ENCODE data around the gene CDK9. TPM values are rescaled to one million over a fixed set of nuclear protein-coding genes. Genes with fewer than 3 reads are reported as not detected.

Gene CDK9
- total and polyA plus RNA-seq, 2 experiments from 2014 or later = 58.5 to 84.3 TPM

DNA sequence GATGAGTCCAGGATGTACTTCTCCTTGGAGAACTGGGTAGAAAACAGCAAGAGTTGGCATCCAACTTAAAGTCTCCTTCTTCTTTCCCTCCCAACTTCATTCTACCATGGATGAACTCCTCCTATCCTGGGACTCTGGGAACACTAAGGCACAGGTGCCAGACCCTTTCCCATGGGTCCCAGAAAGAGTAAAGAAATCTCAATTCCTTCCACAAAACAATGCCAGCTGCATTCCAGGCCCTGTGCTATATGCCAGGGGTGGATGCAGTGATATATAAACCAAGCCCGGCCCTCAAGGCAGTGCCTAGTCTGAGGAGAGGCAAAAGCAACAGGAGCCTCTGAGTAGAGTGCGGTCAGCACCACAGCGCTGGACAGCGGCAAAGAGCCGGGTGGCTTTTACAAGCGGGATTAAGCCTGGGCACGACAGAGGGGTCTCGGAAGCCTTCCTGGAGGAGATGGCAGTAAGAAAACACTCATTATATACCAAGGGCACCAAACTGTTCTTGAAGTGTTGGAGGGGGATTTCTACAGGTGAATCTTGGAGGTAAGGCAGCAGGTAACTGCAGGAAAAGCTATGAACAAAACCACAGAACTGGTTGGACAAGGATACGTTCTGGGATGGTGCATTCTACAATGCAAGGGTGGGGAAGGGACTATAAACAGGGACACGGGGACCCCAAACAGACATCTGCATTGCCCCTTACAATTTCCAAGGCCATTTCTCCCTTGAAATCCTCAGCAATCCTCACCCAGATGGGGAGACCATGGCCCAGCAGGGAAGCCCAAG lies 34.4 kb upstream of the CDK9 start:
- Histone ChIP-seq H3F3A (replicated peaks; ENCODE audit: low read depth) (no peaks in the 10 kb centered on the region), H4K20me1 (replicated peaks; ENCODE audit: insufficient read depth) (peaks cover 21% of the 10 kb centered on the region), H3K36me3 (ENCODE audit: insufficient read depth) (no peaks in the 10 kb centered on the region), H3K4me2 (no peak overlapping the region), H3K4me1 (ENCODE audit: insufficient read depth) (peaks cover 5% of the 10 kb centered on the region; the same call in 1 of the 2 replicates), H3K4me3 (no peak overlapping the region), H3K79me2 (replicated peaks; ENCODE audit: insufficient read depth) (no peaks in the 10 kb centered on the region), H3K27me3 (ENCODE audit: insufficient read depth) (peaks cover 11% of the 10 kb centered on the region), H2AFZ (no peak overlapping the region), H3K27ac (ENCODE audit: low read depth) (no peak overlapping the region), H3K9me2 (ENCODE audit: insufficient read depth) (no peaks in the 10 kb centered on the region)
- peak; percentile 5; the same call in 2 of the 3 replicates for ATAC-seq
- H3K27ac Mint-ChIP-seq = no peak overlapping the region
- no peaks in the 10 kb centered on the region; the same call in 2 of the 3 replicates for H3K4me1 Mint-ChIP-seq
- peaks cover 16% of the 10 kb centered on the region for H3K27me3 Mint-ChIP-seq (ENCODE audit: insufficient read depth, low read depth, poor library complexity)
- no peaks in the 10 kb centered on the region for H3K9me3 Mint-ChIP-seq
- TF ChIP-seq EZH2 (IDR thresholded peaks at IDR 0.05; ENCODE audit: low read depth, unreplicated experiment) (no peak), ZNF331 (CRISPR knock-in tag; IDR thresholded peaks at IDR 0.05; ENCODE audit: low read depth) (no peak)
- TF ChIP-seq, protein P1, sequence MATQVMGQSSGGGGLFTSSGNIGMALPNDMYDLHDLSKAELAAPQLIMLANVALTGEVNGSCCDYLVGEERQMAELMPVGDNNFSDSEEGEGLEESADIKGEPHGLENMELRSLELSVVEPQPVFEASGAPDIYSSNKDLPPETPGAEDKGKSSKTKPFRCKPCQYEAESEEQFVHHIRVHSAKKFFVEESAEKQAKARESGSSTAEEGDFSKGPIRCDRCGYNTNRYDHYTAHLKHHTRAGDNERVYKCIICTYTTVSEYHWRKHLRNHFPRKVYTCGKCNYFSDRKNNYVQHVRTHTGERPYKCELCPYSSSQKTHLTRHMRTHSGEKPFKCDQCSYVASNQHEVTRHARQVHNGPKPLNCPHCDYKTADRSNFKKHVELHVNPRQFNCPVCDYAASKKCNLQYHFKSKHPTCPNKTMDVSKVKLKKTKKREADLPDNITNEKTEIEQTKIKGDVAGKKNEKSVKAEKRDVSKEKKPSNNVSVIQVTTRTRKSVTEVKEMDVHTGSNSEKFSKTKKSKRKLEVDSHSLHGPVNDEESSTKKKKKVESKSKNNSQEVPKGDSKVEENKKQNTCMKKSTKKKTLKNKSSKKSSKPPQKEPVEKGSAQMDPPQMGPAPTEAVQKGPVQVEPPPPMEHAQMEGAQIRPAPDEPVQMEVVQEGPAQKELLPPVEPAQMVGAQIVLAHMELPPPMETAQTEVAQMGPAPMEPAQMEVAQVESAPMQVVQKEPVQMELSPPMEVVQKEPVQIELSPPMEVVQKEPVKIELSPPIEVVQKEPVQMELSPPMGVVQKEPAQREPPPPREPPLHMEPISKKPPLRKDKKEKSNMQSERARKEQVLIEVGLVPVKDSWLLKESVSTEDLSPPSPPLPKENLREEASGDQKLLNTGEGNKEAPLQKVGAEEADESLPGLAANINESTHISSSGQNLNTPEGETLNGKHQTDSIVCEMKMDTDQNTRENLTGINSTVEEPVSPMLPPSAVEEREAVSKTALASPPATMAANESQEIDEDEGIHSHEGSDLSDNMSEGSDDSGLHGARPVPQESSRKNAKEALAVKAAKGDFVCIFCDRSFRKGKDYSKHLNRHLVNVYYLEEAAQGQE (IDR thresholded peaks at IDR 0.05; ENCODE audit: unreplicated experiment) = peak; percentile 93
- peak; percentile 72 for DNase-seq (ENCODE audit: low spot score)
- no peak overlapping the region for H3K4me3 Mint-ChIP-seq
- no peaks in the 10 kb centered on the region; the same call in 2 of the 3 replicates for H3K36me3 Mint-ChIP-seq (ENCODE audit: low read depth)

DNA sequence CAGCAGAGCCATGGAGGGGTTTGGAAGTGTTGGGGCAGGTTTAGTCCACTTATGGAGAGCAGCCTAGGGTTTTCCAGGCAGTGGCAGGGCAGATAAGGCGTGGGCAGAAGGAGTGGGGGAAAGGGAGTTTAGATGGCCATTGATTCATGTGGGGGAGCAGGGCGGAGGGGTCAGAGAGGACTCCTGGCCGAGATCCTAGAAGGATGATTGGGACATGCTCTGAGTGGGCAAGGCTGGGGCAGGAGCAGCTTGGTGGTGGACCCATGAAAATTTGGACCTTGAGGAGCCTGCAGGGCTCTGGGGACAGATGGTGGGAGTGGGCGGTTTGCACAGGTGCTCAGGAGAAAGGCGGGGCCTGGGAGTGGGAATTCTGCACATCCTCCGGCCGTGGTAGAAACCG lies 32.7 kb upstream of the CDK9 start:
- DNase-seq (ENCODE audit: low spot score) = no peak
- no peaks in the 10 kb centered on the region for H3K9me2 ChIP-seq (ENCODE audit: insufficient read depth)
- Mint-ChIP-seq H3K36me3 (ENCODE audit: low read depth) (no peaks in the 10 kb centered on the region; the same call in 2 of the 3 replicates), H3K27ac (no peak overlapping the region), H3K9me3 (no peaks in the 10 kb centered on the region), H3K4me3 (no peak overlapping the region), H3K4me1 (no peaks in the 10 kb centered on the region; the same call in 2 of the 3 replicates), H3K27me3 (ENCODE audit: insufficient read depth, low read depth, poor library complexity) (peaks cover 14% of the 10 kb centered on the region)
- no peak overlapping the region for H3K4me2 ChIP-seq
- H2AFZ ChIP-seq = no peak overlapping the region
- H3F3A ChIP-seq (replicated peaks; ENCODE audit: low read depth) = no peaks in the 10 kb centered on the region
- ATAC-seq = no peak
- H3K27me3 ChIP-seq (ENCODE audit: insufficient read depth) = peaks cover 14% of the 10 kb centered on the region
- no peak overlapping the region for H3K4me3 ChIP-seq
- H3K36me3 ChIP-seq (ENCODE audit: insufficient read depth) = no peaks in the 10 kb centered on the region
- H4K20me1 ChIP-seq (replicated peaks; ENCODE audit: insufficient read depth) = peaks cover 21% of the 10 kb centered on the region
- H3K4me1 ChIP-seq (ENCODE audit: insufficient read depth) = peaks cover 5% of the 10 kb centered on the region; the same call in 1 of the 2 replicates
- H3K27ac ChIP-seq (ENCODE audit: low read depth) = no peak overlapping the region
- H3K79me2 ChIP-seq (replicated peaks; ENCODE audit: insufficient read depth) = no peaks in the 10 kb centered on the region
- TF ChIP-seq, protein P2, sequence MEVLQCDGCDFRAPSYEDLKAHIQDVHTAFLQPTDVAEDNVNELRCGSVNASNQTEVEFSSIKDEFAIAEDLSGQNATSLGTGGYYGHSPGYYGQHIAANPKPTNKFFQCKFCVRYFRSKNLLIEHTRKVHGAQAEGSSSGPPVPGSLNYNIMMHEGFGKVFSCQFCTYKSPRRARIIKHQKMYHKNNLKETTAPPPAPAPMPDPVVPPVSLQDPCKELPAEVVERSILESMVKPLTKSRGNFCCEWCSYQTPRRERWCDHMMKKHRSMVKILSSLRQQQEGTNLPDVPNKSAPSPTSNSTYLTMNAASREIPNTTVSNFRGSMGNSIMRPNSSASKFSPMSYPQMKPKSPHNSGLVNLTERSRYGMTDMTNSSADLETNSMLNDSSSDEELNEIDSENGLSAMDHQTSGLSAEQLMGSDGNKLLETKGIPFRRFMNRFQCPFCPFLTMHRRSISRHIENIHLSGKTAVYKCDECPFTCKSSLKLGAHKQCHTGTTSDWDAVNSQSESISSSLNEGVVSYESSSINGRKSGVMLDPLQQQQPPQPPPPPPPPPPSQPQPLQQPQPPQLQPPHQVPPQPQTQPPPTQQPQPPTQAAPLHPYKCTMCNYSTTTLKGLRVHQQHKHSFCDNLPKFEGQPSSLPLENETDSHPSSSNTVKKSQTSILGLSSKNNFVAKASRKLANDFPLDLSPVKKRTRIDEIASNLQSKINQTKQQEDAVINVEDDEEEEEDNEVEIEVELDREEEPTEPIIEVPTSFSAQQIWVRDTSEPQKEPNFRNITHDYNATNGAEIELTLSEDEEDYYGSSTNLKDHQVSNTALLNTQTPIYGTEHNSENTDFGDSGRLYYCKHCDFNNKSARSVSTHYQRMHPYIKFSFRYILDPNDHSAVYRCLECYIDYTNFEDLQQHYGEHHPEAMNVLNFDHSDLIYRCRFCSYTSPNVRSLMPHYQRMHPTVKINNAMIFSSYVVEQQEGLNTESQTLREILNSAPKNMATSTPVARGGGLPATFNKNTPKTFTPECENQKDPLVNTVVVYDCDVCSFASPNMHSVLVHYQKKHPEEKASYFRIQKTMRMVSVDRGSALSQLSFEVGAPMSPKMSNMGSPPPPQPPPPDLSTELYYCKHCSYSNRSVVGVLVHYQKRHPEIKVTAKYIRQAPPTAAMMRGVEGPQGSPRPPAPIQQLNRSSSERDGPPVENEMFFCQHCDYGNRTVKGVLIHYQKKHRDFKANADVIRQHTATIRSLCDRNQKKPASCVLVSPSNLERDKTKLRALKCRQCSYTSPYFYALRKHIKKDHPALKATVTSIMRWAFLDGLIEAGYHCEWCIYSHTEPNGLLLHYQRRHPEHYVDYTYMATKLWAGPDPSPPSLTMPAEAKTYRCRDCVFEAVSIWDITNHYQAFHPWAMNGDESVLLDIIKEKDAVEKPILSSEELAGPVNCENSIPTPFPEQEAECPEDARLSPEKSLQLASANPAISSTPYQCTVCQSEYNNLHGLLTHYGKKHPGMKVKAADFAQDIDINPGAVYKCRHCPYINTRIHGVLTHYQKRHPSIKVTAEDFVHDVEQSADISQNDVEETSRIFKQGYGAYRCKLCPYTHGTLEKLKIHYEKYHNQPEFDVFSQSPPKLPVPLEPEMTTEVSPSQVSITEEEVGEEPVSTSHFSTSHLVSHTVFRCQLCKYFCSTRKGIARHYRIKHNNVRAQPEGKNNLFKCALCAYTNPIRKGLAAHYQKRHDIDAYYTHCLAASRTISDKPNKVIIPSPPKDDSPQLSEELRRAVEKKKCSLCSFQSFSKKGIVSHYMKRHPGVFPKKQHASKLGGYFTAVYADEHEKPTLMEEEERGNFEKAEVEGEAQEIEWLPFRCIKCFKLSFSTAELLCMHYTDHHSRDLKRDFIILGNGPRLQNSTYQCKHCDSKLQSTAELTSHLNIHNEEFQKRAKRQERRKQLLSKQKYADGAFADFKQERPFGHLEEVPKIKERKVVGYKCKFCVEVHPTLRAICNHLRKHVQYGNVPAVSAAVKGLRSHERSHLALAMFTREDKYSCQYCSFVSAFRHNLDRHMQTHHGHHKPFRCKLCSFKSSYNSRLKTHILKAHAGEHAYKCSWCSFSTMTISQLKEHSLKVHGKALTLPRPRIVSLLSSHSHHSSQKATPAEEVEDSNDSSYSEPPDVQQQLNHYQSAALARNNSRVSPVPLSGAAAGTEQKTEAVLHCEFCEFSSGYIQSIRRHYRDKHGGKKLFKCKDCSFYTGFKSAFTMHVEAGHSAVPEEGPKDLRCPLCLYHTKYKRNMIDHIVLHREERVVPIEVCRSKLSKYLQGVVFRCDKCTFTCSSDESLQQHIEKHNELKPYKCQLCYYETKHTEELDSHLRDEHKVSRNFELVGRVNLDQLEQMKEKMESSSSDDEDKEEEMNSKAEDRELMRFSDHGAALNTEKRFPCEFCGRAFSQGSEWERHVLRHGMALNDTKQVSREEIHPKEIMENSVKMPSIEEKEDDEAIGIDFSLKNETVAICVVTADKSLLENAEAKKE (CRISPR knock-in tag; IDR thresholded peaks at IDR 0.05) = no peak
- TF ChIP-seq EZH2 (IDR thresholded peaks at IDR 0.05; ENCODE audit: low read depth, unreplicated experiment) (no peak), POLR2AphosphoS5 (IDR thresholded peaks at IDR 0.05; ENCODE audit: low read depth) (no peak), JUNB (IDR thresholded peaks at IDR 0.05; ENCODE audit: unreplicated experiment) (no peak)
- TF ChIP-seq, protein P3, sequence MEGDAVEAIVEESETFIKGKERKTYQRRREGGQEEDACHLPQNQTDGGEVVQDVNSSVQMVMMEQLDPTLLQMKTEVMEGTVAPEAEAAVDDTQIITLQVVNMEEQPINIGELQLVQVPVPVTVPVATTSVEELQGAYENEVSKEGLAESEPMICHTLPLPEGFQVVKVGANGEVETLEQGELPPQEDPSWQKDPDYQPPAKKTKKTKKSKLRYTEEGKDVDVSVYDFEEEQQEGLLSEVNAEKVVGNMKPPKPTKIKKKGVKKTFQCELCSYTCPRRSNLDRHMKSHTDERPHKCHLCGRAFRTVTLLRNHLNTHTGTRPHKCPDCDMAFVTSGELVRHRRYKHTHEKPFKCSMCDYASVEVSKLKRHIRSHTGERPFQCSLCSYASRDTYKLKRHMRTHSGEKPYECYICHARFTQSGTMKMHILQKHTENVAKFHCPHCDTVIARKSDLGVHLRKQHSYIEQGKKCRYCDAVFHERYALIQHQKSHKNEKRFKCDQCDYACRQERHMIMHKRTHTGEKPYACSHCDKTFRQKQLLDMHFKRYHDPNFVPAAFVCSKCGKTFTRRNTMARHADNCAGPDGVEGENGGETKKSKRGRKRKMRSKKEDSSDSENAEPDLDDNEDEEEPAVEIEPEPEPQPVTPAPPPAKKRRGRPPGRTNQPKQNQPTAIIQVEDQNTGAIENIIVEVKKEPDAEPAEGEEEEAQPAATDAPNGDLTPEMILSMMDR (conservative IDR thresholded peaks at IDR 0.05; ENCODE audit: low read depth in 2 of 2) = no peak
